Measurements from ENCODE around the gene ATP5MC2. TPM values are rescaled to one million over a fixed set of nuclear protein-coding genes. Genes with fewer than 3 reads are reported as not detected.
A peak's percentile ranks its signal among the peaks of the same experiment; 100 is the strongest.

ATP5MC2 gene
- total RNA-seq, 2 donors from 2014 or later, result 346 to 392 TPM

DNA sequence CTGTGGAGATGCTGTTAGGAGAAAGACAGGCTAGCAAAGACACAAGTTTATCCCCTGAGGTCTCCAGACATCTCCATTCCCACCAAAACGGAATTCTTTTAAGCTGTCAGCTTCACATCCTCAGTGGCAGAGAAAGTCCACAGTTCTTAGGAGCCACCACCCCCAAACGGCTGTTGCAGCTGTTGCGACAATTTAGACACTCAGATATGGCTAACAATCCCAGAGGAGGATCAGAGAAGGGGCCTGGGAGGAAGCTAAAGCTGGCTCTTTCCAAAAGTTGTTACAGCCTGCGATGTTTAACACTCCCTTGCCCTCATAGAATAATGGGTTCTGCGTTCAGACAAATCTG, 1.9 kb upstream of the ATP5MC2 start:
- Histone ChIP-seq H3K36me3 (no peaks in the 10 kb centered on the region), H3K27ac (peak overlapping the region; percentile 79), H3K9ac (ENCODE audit: low read depth in 2 of 2, low read length in 2 of 2) (peak overlapping the region; percentile 21 to 67), H3K4me3 (no peak overlapping the region), H3K27me3 (no peaks in the 10 kb centered on the region), H3K9me3 (no peaks in the 10 kb centered on the region), H3K4me1 (peaks cover 7% of the 10 kb centered on the region)
- intact Hi-C loops (cut with DNase I), result loop anchor here (2.0 kb wide), 1 partner anchor 135 kb away; no protein-coding TSS in a partner anchor
- TF ChIP-seq, protein P1, sequence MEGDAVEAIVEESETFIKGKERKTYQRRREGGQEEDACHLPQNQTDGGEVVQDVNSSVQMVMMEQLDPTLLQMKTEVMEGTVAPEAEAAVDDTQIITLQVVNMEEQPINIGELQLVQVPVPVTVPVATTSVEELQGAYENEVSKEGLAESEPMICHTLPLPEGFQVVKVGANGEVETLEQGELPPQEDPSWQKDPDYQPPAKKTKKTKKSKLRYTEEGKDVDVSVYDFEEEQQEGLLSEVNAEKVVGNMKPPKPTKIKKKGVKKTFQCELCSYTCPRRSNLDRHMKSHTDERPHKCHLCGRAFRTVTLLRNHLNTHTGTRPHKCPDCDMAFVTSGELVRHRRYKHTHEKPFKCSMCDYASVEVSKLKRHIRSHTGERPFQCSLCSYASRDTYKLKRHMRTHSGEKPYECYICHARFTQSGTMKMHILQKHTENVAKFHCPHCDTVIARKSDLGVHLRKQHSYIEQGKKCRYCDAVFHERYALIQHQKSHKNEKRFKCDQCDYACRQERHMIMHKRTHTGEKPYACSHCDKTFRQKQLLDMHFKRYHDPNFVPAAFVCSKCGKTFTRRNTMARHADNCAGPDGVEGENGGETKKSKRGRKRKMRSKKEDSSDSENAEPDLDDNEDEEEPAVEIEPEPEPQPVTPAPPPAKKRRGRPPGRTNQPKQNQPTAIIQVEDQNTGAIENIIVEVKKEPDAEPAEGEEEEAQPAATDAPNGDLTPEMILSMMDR (IDR thresholded peaks at IDR 0.05), result no peak
- no peak for DNase-seq

DNA sequence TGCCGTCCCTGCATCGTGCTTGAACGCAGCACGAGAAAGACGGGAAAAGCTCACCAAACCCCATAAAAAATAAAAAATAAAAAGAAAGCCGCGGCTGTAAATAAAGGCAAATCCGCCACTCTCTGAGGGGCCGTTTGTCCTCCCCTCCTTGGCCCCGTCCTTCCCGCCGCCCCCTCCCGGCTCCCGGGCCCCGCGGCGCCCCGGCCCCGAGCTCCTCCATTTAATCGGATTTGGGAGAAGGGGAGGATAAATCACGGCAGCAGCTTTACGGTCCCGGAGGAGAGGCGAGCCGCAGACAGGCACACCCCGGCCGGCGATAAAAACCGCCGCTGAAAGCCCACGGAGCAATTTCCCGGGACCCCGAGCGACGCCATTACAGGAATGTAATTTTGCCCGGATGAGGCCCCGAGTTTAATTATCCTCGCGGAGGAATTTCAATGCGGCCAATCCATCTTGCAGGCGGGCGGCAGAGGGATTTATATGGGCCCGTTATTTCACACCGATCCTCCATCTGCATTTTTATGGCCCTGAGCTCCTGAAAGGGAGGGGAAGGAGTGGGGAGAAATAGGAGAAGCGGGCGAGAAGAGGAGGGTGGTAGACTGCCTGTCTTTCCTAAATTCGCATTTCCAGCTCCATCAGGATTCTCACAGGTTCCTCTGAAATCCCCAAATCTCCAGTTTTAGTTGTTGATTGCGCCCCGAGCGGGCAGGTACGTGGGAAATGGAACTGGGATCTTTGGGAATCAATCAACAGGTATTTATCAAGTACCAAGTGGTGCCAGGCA, 1.3 kb upstream of the ATP5MC2 start:
- H3K4me1 ChIP-seq, result peaks cover 7% of the 10 kb centered on the region
- no peaks in the 10 kb centered on the region for H3K36me3 ChIP-seq
- TF ChIP-seq, protein P1 (IDR thresholded peaks at IDR 0.05), result no peak
- intact Hi-C loops (cut with DNase I), result loop anchor here (2.0 kb wide), 1 partner anchor 134 kb away; no protein-coding TSS in a partner anchor
- no peak for DNase-seq
- peak overlapping the region; percentile 67 to 79 for H3K9ac ChIP-seq (ENCODE audit: low read depth in 2 of 2, low read length in 2 of 2)
- no peaks in the 10 kb centered on the region for H3K9me3 ChIP-seq
- peak overlapping the region; percentile 79 for H3K27ac ChIP-seq
- H3K27me3 ChIP-seq, result no peaks in the 10 kb centered on the region
- H3K4me3 ChIP-seq, result peak overlapping the region; percentile 57

DNA sequence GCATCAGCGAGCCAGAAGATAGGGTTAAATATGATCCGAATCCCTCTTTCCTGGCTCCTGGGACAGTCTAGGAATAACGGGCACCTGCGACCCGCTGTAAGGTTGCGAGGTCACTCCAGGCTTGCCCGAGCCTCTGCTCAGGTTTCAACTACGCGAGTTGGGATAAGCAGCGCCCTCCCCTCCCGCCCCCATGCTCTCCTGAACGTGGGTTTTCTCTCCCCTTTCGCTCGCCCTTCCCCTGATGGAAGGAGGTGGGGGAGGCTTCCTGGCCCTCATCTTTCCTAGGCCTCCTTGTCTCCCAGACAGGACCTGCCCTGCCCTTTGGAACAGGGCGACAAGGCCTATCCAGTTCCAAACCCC, 753 bp upstream of the ATP5MC2 start:
- H3K27me3 ChIP-seq, result no peaks in the 10 kb centered on the region
- peak; percentile 45 for DNase-seq
- H3K9ac ChIP-seq (ENCODE audit: low read depth in 2 of 2, low read length in 2 of 2), result peak overlapping the region; percentile 67 to 79
- H3K27ac ChIP-seq, result peak overlapping the region; percentile 79
- H3K36me3 ChIP-seq, result no peaks in the 10 kb centered on the region
- no peaks in the 10 kb centered on the region for H3K9me3 ChIP-seq
- peaks cover 7% of the 10 kb centered on the region for H3K4me1 ChIP-seq
- peak overlapping the region; percentile 57 for H3K4me3 ChIP-seq
- intact Hi-C loops (cut with DNase I), result loop anchor here (2.0 kb wide), 1 partner anchor 134 kb away; no protein-coding TSS in a partner anchor
- TF ChIP-seq, protein P1 (IDR thresholded peaks at IDR 0.05), result no peak

DNA sequence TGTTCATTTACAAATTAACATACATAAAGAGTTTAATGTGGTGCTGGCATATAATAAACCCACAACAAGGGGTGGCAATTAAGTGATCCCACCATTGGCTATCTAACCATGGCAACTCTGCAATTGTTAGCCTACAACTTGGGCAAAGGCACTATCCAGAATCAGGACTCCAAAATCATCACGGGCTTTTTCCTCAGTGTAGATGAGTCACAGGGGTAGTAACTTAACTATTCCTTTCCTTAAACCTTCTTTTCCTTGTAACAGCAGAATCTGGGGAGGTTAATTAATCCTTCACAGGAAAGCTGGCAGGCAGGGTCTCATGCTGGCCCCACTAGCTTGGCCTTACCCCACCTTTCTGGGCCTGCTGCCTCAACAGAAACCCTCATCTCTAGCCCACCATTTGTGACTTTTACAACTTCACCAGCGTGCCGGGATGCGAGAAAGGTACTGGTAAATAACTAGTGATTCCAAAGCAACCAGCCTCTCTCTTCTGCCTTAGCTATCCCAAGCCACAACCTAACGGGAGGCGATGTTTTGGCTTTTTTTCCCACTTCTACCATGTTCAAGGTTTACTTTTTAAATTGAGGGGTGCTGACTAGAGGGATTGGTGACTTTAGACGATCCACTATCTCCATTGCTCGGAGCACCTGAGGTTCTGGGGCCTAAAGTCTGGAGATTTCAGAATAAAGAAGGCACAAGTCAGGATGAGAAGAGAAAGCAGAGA, 744 bp downstream of the ATP5MC2 start:
- Histone ChIP-seq H3K27me3 (no peaks in the 10 kb centered on the region), H3K9ac (ENCODE audit: low read depth in 2 of 2, low read length in 2 of 2) (peak overlapping the region; percentile 71 to 79), H3K36me3 (no peaks in the 10 kb centered on the region), H3K4me3 (peak overlapping the region; percentile 57), H3K4me1 (peaks cover 7% of the 10 kb centered on the region), H3K9me3 (no peaks in the 10 kb centered on the region), H3K27ac (peak overlapping the region; percentile 74)
- no peak for DNase-seq
- intact Hi-C loops (cut with DNase I), result loop anchor here (2.0 kb wide), 1 partner anchor 50 kb away; no protein-coding TSS in a partner anchor
- TF ChIP-seq, protein P1 (IDR thresholded peaks at IDR 0.05), result no peak

DNA sequence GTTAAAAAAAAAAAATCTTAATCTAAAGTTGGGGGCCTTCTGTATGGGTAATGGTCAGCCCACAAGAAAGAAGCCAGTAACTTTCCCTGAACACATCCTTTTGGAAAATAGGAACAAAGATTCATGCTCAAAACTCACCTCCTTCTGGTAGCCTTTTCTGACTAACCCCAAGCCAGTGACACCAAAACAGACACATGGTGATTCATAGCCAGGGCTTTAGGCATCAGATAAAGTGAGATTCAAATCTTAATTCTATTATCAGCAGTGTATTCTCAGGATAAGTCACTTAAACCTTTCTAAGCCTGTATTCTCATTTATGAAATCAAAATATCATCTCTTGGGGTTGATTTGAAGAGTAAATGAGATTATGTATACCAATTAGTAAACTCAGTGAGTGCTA, 4.9 kb downstream of the ATP5MC2 start:
- intact Hi-C loops (cut with DNase I), result no loop called here
- TF ChIP-seq, protein P1 (IDR thresholded peaks at IDR 0.05), result no peak
- H3K9me3 ChIP-seq, result no peaks in the 10 kb centered on the region
- H3K4me1 ChIP-seq, result peaks cover 7% of the 10 kb centered on the region
- H3K27me3 ChIP-seq, result no peaks in the 10 kb centered on the region
- H3K36me3 ChIP-seq, result no peaks in the 10 kb centered on the region
- H3K4me3 ChIP-seq, result no peak overlapping the region
- H3K27ac ChIP-seq, result no peak overlapping the region
- DNase-seq, result no peak
- no peak overlapping the region for H3K9ac ChIP-seq (ENCODE audit: low read depth in 2 of 2, low read length in 2 of 2)
